IMR-90 (cell line): ENCODE results near the gene GPR158.

Source experiments
- BHLHE40 ChIP-seq: fragments of 150-350 bp; IDR thresholded peaks from 2 replicates; pipeline ENCODE4 v1.6.1; 2016; ENCODE audit warnings: mild to moderate bottlenecking, low read depth, low read length
- CTCF ChIP-seq: conservative IDR thresholded peaks from 2 replicates; pipeline ENCODE4 v1.5.1; 2012; ENCODE audit warnings: mild to moderate bottlenecking, low read depth, low read length, improper control_type of control experiment
- ELK1 ChIP-seq: fragments of 150-350 bp; IDR thresholded peaks from 2 replicates; pipeline ENCODE4 v1.6.1; 2016; ENCODE audit warnings: low read depth, mild to moderate bottlenecking, low read length, moderate library complexity, borderline replicate concordance
- FOS ChIP-seq: fragments of 150-350 bp; IDR thresholded peaks from 2 replicates; pipeline ENCODE4 v1.6.1; 2016; ENCODE audit warnings: low read depth, low read length
- MAFK ChIP-seq: IDR thresholded peaks from 2 replicates; pipeline ENCODE4 v1.6.1; 2012; ENCODE audit warnings: low read depth, low read length, improper control_type of control experiment
- MAZ ChIP-seq: IDR thresholded peaks from 2 replicates; pipeline ENCODE4 v1.6.1; 2012; ENCODE audit warnings: low read depth, mild to moderate bottlenecking, low read length, improper control_type of control experiment, moderate library complexity, borderline replicate concordance
- MXI1 ChIP-seq: IDR thresholded peaks from 2 replicates; pipeline ENCODE4 v1.6.1; 2012; ENCODE audit warnings: low read depth, mild to moderate bottlenecking, low read length, moderate library complexity, borderline replicate concordance
- POLR2A ChIP-seq: IDR thresholded peaks from 2 replicates; pipeline ENCODE4 v1.6.1; 2012; ENCODE audit warnings: mild to moderate bottlenecking, low read depth, low read length
- RAD21 ChIP-seq: IDR thresholded peaks from 2 replicates; pipeline ENCODE4 v1.6.1; 2012; ENCODE audit warnings: low read length, improper control_type of control experiment
- RCOR1 ChIP-seq: IDR thresholded peaks from 2 replicates; pipeline ENCODE4 v1.6.1; 2012; ENCODE audit warnings: mild to moderate bottlenecking, low read length, improper control_type of control experiment; ENCODE audit not compliant: insufficient replicate concordance
- RFX5 ChIP-seq: IDR thresholded peaks from 2 replicates; pipeline ENCODE4 v1.8.0; 2012; ENCODE audit warnings: low read depth, mild to moderate bottlenecking, low read length, moderate library complexity
- USF2 ChIP-seq: fragments of 150-350 bp; IDR thresholded peaks from 2 replicates; pipeline ENCODE4 v1.6.1; 2017; ENCODE audit warnings: mild to moderate bottlenecking, antibody characterized with exemption, low read length, low read depth

GRCh38 chr10:25384618-25385017, 209.8 kb downstream of the GPR158 start:
- TF ChIP-seq ELK1, result no peak
- TF ChIP-seq CTCF, result no peak
- no peak for TF ChIP-seq POLR2A
- TF ChIP-seq USF2, result no peak
- TF ChIP-seq RAD21, result no peak
- no peak for TF ChIP-seq MAFK
- TF ChIP-seq RCOR1, result no peak
- TF ChIP-seq MAZ, result no peak
- no peak for TF ChIP-seq RFX5
- no peak for TF ChIP-seq BHLHE40
- no peak for TF ChIP-seq FOS
- TF ChIP-seq MXI1, result no peak
